Body of pancreas (tissue), 4 donors: ENCODE results near the gene LHFPL3. TPM values are rescaled to one million over a fixed set of nuclear protein-coding genes. Genes with fewer than 3 reads are reported as not detected.
A peak's percentile ranks its signal among the peaks of the same experiment; 100 is the strongest.

Experiments used
- ATAC-seq: fragments of 150-250 bp; one replicate; pipeline ENCODE4 v1.9.1; 2016
- DNase-seq, 4 donors: peaks; one replicate each; pipeline ENCODE4 v3.0.0-alpha.2; 2019
- H3K27ac ChIP-seq, 4 donors: fragments of 200-600 bp; sonication (generic); 1 replicate in 3 of 4; 2 replicates in 1 of 4; pipeline versions ENCODE4 v1.5.1 to v1.6.1; 2016 to 2019; ENCODE audit warnings: mild to moderate bottlenecking in 1 of 4, mixed read lengths in 1 of 4, moderate library complexity in 1 of 4
- H3K27me3 ChIP-seq, 2 donors: fragments of 200-600 bp; sonication (generic); one replicate each; pipeline ENCODE4 v1.6.0; 2016; ENCODE audit warnings: mild to moderate bottlenecking in 1 of 2
- H3K36me3 ChIP-seq, 2 donors: fragments of 200-600 bp; sonication (generic); replicated peaks in 1 of 2; 2 replicates each; pipeline ENCODE4 v1.5.1; 2016; ENCODE audit warnings: low read depth in 2 of 2; ENCODE audit not compliant: insufficient read depth in 1 of 2
- H3K4me1 ChIP-seq: fragments of 200-600 bp; sonication (generic); one replicate; pipeline ENCODE4 v1.6.0; 2016
- H3K4me3 ChIP-seq, 2 donors: fragments of 200-600 bp; sonication (generic); 1 replicate in 1 of 2; 2 replicates in 1 of 2; pipeline ENCODE4 v1.5.1; 2016 to 2019
- H3K9me3 ChIP-seq, 3 donors: fragments of 200-600 bp; sonication (generic); 1 replicate in 2 of 3; 2 replicates in 1 of 3; pipeline ENCODE4 v1.5.1; 2016
- POLR2A ChIP-seq, 3 donors: fragments of 450-650 bp; IDR thresholded peaks; one replicate each; pipeline ENCODE4 v1.6.1; 2016; ENCODE audit warnings: antibody characterized with exemption in 3 of 3, mild to moderate bottlenecking in 2 of 3
- WGBS, 2 donors: methylation state at CpG; one replicate each; pipeline ENCODE4 v1.1.5; 2017; 5-methylcytosine and 5-hydroxymethylcytosine counted together
- intact Hi-C: fragments of 100-400 bp; cut with DNase I; formaldehyde crosslinking; loops from one replicate; pipeline ENCODE4 v1.15.1; 2023
- total RNA-seq, 2 donors: library from RNA; depleted of rRNA; stranded (reverse); fragments of >200 nt; gene quantifications; one replicate each; pipeline ENCODE4 v1.1.0, GENCODE V29; 2016
- TF ChIP-seq, protein P1 (sequence below), 7 experiments: fragments of 450-650 bp in 4 of 7; fragments of 200-600 bp in 3 of 7; sonication (generic) in 3 of 7; IDR thresholded peaks; one replicate each; pipeline ENCODE4 v1.5.1; 2016 to 2019; ENCODE audit warnings: antibody characterized with exemption in 7 of 7

The LHFPL3 gene
- total RNA-seq, 2 donors from 2014 or later: not detected

- Histone ChIP-seq H3K27me3 (no peaks in the 10 kb centered on the region), H3K4me3 (no peak overlapping the region), H3K4me1 (peaks cover 4% of the 10 kb centered on the region), H3K27ac (no peak overlapping the region), H3K9me3 (no peaks in the 10 kb centered on the region), H3K36me3 (no peaks in the 10 kb centered on the region)
- no peak for ATAC-seq
- 54 to 60% methylated on average over 9 of the region's 9 CpGs for WGBS, 2 donors
- DNase-seq: peak; percentile 16 to 59 (median 35)
- TF ChIP-seq POLR2A (IDR thresholded peaks at IDR 0.05): no peak
- TF ChIP-seq, protein P1, sequence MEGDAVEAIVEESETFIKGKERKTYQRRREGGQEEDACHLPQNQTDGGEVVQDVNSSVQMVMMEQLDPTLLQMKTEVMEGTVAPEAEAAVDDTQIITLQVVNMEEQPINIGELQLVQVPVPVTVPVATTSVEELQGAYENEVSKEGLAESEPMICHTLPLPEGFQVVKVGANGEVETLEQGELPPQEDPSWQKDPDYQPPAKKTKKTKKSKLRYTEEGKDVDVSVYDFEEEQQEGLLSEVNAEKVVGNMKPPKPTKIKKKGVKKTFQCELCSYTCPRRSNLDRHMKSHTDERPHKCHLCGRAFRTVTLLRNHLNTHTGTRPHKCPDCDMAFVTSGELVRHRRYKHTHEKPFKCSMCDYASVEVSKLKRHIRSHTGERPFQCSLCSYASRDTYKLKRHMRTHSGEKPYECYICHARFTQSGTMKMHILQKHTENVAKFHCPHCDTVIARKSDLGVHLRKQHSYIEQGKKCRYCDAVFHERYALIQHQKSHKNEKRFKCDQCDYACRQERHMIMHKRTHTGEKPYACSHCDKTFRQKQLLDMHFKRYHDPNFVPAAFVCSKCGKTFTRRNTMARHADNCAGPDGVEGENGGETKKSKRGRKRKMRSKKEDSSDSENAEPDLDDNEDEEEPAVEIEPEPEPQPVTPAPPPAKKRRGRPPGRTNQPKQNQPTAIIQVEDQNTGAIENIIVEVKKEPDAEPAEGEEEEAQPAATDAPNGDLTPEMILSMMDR (IDR thresholded peaks at IDR 0.05): no peak
- intact Hi-C loops: no loop called here
These were observed 322.7 kb downstream of the LHFPL3 start for GRCh38 chr7:104650991-104651640.

GRCh38 chr7:104652434-104652833 is 324.0 kb downstream of the LHFPL3 start:
- 86 to 92% methylated on average over 4 of the region's 4 CpGs for WGBS, 2 donors
- DNase-seq: no peak
- Histone ChIP-seq H3K36me3 (no peaks in the 10 kb centered on the region), H3K4me1 (peaks cover 4% of the 10 kb centered on the region), H3K27ac (no peak overlapping the region), H3K9me3 (no peaks in the 10 kb centered on the region), H3K4me3 (no peak overlapping the region), H3K27me3 (no peaks in the 10 kb centered on the region)
- no peak for TF ChIP-seq POLR2A (IDR thresholded peaks at IDR 0.05)
- TF ChIP-seq, protein P1 (IDR thresholded peaks at IDR 0.05): no peak
- ATAC-seq: no peak
- intact Hi-C loops: no loop called here

- DNase-seq: peak in 1 of 4 donors; percentile 9
- no peak for ATAC-seq
- H3K9me3 ChIP-seq: no peaks in the 10 kb centered on the region
- peaks cover 4% of the 10 kb centered on the region for H3K4me1 ChIP-seq
- H3K27me3 ChIP-seq: no peaks in the 10 kb centered on the region
- H3K27ac ChIP-seq: no peak overlapping the region
- intact Hi-C loops: no loop called here
- H3K36me3 ChIP-seq: no peaks in the 10 kb centered on the region
- TF ChIP-seq, protein P1 (IDR thresholded peaks at IDR 0.05): no peak
- TF ChIP-seq POLR2A (IDR thresholded peaks at IDR 0.05): no peak
- WGBS, 2 donors: 19 to 29% methylated on average over 1 of the region's 1 CpG
- H3K4me3 ChIP-seq: no peak overlapping the region
These were observed 324.5 kb downstream of the LHFPL3 start for GRCh38 chr7:104652865-104653264.

DNA sequence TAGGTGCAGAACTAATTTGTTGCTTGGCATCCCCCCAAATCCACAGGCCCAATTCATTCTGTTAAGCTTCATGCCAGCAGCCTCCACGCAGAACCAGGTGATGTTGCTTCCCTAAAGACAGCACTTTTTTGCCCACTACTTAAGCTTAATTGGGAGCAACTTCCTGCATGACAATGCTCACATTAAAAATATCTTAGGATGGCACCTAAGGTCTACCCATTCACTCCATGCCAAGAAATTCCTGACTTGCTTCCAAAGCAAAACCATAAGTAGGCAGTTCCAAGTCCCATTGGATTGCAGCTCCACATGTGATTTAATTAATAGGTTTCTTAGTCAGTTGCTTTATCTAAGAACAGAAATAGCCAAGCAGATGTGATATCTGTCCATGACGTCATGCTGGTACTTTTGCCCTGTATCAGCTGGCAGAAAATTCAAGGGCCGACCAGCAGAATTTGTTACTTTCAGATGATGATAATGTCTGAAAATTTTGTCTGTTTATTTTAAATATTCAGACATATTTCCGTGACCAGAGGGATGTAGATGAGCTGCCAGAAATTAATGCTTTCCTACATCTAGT is 325.5 kb downstream of the LHFPL3 start:
- Histone ChIP-seq H3K36me3 (no peaks in the 10 kb centered on the region), H3K27me3 (no peaks in the 10 kb centered on the region), H3K27ac (no peak overlapping the region), H3K4me1 (peaks cover 4% of the 10 kb centered on the region), H3K4me3 (no peak overlapping the region), H3K9me3 (no peaks in the 10 kb centered on the region)
- TF ChIP-seq, protein P1 (IDR thresholded peaks at IDR 0.05): no peak
- TF ChIP-seq POLR2A (IDR thresholded peaks at IDR 0.05): no peak
- 56 to 65% methylated on average over 4 of the region's 4 CpGs for WGBS, 2 donors
- DNase-seq: no peak
- intact Hi-C loops: no loop called here
- no peak for ATAC-seq

GRCh38 chr7:104655592-104655991 is 327.2 kb downstream of the LHFPL3 start:
- no peak for ATAC-seq
- 75 to 83% methylated on average over 3 of the region's 3 CpGs for WGBS, 2 donors
- TF ChIP-seq POLR2A (IDR thresholded peaks at IDR 0.05): no peak
- TF ChIP-seq, protein P1 (IDR thresholded peaks at IDR 0.05): no peak
- Histone ChIP-seq H3K4me1 (peaks cover 4% of the 10 kb centered on the region), H3K9me3 (no peaks in the 10 kb centered on the region), H3K36me3 (no peaks in the 10 kb centered on the region), H3K4me3 (no peak overlapping the region), H3K27ac (no peak overlapping the region), H3K27me3 (no peaks in the 10 kb centered on the region)
- intact Hi-C loops: no loop called here
- DNase-seq: no peak
